ENCODE measurements around the gene LCP1. TPM values are rescaled to one million over a fixed set of nuclear protein-coding genes. Genes with fewer than 3 reads are reported as not detected.

Gene LCP1
- total RNA-seq, 1 experiment from 2014 or later, result not detected

DNA sequence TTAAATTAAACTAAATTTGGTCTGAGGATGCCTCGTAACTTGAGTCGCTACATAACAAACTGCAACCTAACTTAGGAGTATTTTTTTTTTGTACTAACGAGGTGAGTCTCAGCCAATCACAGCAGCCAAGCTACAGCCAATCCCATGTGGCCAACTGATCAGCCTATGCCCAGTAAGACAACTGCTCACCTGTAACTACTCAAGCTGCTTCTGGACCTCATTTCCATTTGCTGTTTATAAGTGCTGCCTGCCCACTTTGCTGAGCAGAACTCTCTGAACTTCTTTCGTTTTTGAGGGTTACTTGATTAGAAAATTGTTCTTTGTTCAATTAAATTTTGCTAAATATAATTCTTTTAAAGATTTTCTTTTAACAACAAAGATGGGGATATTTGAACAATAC lies 81.0 kb downstream of the LCP1 start:
- no peak for DNase-seq (ENCODE audit: low read depth)

DNA sequence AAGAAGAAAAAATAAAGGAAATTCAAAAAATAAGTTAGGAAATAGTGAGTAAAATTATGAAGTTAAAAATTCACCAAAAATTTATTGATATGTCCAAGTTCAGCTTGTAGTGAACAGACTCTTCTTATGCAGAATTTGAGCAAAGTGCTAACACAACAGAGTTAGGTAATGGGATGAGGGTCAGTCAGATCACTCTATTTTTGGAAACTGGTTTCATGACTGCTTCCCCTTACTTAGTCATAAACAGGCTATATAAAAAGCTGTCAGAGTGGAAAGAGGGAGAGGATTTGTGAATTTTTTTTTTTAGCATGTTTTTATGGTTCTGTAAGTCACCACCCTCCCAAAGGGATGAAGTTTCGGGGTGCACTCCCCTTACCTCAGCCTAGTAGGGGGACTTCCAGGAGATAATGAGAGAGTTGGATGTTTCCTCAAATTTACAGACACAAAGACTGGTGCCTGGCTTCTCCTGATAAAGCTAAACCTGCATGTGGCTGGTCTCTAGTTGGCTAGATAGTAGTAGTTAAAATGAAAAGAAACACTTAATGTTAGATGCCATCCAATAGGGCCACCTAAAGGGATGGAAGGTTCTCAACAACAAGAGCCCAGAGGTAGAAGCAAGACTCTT lies 81.7 kb downstream of the LCP1 start:
- DNase-seq (ENCODE audit: low read depth), result peak; percentile 22

DNA sequence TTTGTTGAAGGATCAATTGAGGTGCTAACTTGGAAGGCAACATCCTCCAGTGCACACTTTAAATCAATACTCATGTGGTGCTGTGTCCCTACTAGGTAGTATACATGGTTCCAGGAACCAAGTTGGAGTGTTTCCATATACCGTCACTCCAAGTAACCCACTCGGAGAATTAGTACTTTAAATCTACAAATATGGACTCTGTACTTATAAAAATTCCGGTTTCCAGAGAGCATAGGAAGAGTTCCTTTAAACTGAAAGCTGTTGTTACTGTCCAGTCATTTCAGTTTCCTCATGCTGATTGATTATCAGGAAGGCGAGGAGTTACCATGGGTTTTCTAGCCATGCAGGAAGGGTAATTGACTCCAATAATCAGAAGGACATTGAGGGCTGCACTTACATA lies 84.3 kb downstream of the LCP1 start:
- DNase-seq (ENCODE audit: low read depth), result no peak

DNA sequence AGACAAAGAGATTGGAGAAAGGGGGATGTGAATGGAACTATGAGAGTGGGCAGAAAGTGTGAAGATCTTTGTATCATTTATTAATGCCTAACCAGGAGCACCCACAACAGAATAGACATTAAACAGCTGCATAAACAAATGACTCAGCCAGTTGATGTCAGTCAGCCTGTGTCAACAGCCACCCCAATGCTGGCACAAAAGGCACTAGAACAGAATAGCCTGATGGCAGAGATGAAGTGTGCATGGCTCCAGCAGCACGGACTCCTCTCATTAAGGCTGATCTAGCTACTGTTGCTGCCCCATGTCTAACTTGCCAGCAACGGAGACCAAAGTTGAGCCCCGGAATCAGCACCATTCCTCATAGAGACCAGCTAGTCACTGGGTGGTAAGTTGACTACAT lies 85.0 kb downstream of the LCP1 start:
- peak; percentile 78 for DNase-seq (ENCODE audit: low read depth)

DNA sequence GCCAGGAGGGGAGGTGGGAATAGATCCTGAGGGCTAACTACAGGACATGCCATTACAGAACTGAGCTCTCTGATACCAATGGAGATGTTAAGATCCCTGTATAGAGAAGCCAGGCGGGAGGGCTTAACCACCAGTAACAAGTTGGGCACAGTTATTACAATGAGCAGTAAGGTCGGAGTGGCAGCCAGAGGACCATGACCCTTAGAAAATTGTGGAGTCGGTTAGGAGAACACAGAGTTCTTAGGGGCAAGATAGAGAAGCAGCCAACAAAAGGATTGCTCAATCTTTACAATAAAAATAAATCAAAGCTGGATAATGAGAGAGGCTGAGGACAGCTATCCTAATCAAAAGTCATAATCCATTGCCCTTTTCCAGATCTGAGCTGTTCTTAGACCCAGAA lies 87.5 kb downstream of the LCP1 start:
- no peak for DNase-seq (ENCODE audit: low read depth)

DNA sequence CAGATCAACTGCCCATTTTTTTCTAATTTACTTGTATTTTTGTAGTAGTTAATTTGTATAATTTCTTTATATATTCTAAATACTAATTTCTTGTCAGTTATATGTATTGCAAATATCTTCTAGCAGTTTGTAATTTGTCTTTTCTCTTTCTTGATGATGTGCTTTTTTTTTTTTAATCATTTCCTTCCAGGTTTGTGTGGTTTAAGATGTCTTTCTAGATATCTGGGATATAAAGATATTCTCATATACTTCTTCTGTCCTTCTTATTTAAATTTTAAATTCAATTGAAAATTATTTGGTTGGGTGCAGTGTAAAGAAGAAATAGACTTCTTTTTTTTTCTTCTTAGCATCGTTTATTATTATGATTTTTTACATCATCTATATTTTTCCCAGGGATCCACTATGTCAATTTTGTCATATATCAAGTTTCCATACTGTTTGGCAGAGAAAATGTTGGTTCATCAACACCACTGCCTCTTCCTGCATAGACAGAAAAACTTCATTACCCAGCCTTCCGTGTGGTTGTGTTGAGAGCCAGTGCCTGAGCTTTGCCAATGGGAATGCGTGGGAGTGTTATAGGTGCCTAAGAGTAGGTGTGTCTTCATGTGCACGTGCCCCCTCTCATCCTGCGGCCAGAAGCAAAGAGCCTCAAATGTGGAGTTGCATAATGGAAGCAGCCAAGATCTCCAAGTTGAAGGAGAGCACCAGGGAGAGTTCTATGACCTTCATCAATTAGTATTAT lies 93.0 kb downstream of the LCP1 start:
- no peak for DNase-seq (ENCODE audit: low read depth)

DNA sequence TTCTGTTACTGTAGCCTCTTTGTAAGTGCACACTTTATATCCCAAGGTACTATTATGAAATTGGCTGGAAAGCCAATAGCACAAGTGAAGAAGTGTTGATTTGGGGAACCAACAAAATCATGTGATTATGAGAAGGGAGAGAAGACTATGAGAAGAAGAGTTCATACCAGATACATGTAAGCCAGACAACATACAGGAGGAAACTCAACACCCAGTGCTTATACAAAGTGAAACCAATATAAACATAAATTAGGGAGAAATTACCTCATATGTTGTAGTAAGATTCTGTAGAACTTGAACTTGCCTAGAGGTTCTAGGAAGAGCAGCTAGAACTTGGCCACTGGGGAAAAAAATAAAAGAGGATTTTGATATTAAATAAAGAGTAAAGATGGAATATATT lies 94.5 kb downstream of the LCP1 start:
- no peak for DNase-seq (ENCODE audit: low read depth)

DNA sequence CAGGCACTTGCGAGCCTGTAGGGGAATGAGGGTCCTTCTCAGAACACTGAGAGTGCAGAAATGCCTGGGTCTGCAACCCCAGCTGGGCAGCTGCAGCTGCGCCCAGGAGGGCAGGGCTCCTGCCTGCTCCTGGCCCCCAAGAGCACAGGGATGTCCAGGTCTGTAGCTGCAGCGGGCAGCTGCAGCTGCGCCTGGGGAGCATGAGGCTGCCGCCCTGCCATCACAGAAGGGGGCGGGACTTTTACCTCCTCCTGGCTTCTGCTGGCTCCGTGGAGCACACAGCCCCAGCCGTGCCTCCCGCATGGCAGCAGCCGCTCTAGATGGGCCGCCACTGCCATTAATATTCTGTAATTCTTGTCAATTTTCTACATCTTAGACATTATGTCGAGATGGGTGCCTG lies 95.0 kb downstream of the LCP1 start:
- DNase-seq (ENCODE audit: low read depth), result no peak

DNA sequence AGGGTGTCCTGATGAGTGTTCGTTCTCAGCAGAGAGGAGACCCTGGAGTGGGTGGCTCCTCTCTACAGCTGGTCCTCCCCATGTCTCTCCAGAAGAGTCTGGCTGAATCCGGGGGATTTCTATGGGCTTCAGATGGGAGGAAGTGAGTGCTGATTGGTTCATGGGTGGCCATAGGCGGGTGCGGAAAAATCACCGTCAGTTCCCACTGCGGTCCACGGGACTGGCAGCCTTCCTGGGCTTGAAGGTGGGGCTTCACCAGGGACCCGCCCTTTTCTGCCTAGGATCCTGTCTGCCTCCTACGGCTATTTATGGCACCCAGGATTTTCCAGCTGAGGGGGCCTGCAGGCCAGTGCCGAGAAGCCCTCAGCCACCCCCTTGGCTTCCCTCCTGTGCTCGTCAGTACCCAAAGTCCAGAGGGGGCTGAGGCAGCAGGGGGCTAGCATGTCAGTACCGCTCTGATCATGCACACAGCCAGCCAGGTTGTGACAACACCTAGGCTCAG lies 95.5 kb downstream of the LCP1 start:
- no peak for DNase-seq (ENCODE audit: low read depth)

DNA sequence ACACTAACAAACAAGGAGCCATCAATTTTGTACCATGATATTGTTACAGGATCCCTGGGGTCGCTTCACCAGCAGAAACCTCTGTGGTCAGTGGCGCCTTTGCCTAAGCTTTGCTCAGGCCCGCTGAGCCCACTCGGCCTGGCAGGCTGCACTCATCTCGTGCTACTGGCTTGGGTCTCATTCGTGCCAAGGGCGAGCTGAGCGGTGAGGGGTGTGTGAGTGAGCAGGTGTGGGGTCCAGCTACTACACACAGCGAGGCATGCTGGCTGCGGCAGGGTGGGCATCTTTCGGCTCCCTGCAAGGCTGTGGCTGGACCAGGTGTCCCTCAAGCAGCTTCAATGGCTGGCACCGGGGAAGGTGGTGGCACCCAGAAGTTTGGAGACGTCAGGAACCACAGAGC lies 96.2 kb downstream of the LCP1 start:
- DNase-seq (ENCODE audit: low read depth), result no peak

DNA sequence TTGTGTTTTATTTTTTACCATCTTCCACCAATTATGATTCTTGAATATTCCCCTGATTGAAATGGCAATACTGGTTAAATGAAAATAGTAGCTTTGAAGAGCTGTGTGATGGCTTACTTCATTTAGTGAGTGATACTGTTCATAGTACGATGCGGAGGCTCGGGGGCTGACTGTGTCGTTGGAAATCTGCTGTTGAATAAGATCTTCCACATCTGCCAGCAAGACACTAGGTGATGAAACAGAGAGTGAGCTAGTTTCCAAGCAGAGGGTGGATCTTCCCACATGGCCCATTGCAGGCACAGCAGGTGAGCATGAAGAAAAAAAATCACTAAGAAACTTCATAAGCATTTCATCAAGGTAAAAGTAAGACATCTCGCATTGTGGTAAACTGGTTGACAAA lies 99.7 kb downstream of the LCP1 start:
- DNase-seq (ENCODE audit: low read depth), result no peak

DNA sequence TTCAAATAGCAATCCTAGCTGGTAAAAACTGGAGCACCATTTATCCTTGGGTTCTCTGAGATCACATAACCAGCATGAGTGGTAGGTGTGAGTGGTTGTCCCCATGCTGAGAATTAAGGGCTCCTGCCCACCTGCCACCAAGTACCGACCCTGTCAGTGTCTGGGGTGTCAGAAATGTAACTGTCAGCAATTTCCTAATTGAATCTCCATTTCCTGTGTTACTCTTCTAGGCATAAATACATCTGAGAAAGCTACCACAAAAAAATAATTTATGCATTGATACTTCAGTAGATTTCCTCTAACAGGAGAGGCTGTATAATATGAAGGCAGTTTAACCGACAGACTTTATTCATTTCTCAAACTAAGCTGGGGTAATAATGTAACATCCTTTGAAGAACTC lies 102.2 kb downstream of the LCP1 start:
- DNase-seq (ENCODE audit: low read depth), result no peak

DNA sequence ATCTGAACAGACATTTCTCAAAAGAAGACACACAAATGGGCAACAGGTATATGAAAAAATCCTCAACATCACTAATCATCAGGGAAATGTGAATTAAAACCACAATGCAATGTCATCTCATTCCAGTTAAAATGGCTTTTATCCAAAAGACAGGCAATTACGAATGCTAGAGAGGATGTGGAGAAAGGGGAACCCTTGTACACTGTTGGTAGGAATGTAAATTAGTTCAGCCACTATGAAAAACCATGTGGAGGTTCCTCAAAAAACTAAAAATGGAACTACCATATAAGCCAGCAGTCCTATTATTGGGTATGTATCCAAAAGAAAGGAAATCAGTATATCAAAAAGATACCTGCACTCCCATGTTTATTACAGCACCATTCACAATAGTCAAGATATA lies 104.7 kb downstream of the LCP1 start:
- DNase-seq (ENCODE audit: low read depth), result no peak

DNA sequence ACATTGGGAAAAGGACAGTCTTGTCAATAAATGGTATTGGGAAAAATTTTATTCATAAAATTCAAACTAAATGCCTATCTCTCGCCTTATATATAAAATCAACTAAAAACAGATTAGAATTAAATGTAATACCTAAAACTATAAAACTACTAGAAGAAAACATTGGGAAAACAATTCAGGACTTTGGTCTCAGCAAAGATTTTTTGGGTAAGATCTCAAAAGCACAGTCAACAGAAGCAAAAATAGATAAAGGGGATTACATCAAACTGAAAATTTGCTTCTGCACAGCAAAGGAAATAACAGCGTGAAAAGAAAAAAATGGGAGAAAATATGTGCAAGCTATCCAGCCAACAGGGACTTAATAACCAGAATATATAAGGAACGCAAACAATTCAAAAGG lies 105.2 kb downstream of the LCP1 start:
- DNase-seq (ENCODE audit: low read depth), result no peak

Other genes with a start within 250 kb of the LCP1 start
- 13.0 and 15.4 TPM in 2 replicates for gene ZC3H13, start 129.4 kb downstream of the LCP1 start, total RNA-seq (2014; rRNA removed)
- not detected in 2 replicates for gene CPB2, start 77.1 kb downstream of the LCP1 start, total RNA-seq (2014; rRNA removed)
- gene LRRC63, start 29.8 kb upstream of the LCP1 start, total RNA-seq (2014; rRNA removed), result not detected in 2 replicates
- gene RUBCNL, start 205.1 kb upstream of the LCP1 start, total RNA-seq (2014; rRNA removed), result 0.06 and 0.13 TPM in 2 replicates